GM23248 (cell line): ENCODE data around the gene FOSL1. TPM values are rescaled to one million over a fixed set of nuclear protein-coding genes. Genes with fewer than 3 reads are reported as not detected.
"Not testable (repeated sequence)": the region's sequence is repeated elsewhere in the genome, so short reads cannot be mapped to it uniquely, and the experiment has no call there.

Source experiments
- DNase-seq: peaks from one replicate; pipeline ENCODE4 v3.0.0-alpha.2; 2015
- H2AFZ ChIP-seq: fragments of 200-600 bp; sonication (generic); 2 replicates; pipeline ENCODE4 v1.6.1; 2016; ENCODE audit warnings: antibody characterized with exemption
- H3F3A ChIP-seq: fragments of 200-600 bp; sonication (generic); 2 replicates; pipeline ENCODE4 v1.6.1; 2016; ENCODE audit warnings: mild to moderate bottlenecking, antibody characterized with exemption, mixed run types; ENCODE audit not compliant: insufficient read depth
- H3K27ac ChIP-seq: fragments of 200-600 bp; sonication (generic); 2 replicates; pipeline ENCODE4 v1.5.1; 2016; ENCODE audit warnings: mild to moderate bottlenecking
- H3K27me3 ChIP-seq: fragments of 200-600 bp; sonication (generic); replicated peaks from 2 replicates; pipeline ENCODE4 v1.6.1; 2016; ENCODE audit warnings: mild to moderate bottlenecking; ENCODE audit not compliant: insufficient read depth
- H3K36me3 ChIP-seq: fragments of 200-600 bp; sonication (generic); 2 replicates; pipeline ENCODE4 v1.6.1; 2016; ENCODE audit warnings: low read depth, mild to moderate bottlenecking
- H3K4me1 ChIP-seq: fragments of 200-600 bp; sonication (generic); 2 replicates; pipeline ENCODE4 v1.6.1; 2016; ENCODE audit warnings: mild to moderate bottlenecking; ENCODE audit not compliant: insufficient read depth
- H3K4me2 ChIP-seq: fragments of 200-600 bp; sonication (generic); one replicate; pipeline ENCODE4 v1.6.1; 2016; ENCODE audit warnings: mild to moderate bottlenecking; ENCODE audit not compliant: unreplicated experiment
- H3K4me3 ChIP-seq: fragments of 200-600 bp; sonication (generic); 2 replicates; pipeline ENCODE4 v1.5.1; 2016; ENCODE audit warnings: mild to moderate bottlenecking
- H3K79me2 ChIP-seq: fragments of 200-600 bp; sonication (generic); 2 replicates; pipeline ENCODE4 v1.6.1; 2016; ENCODE audit warnings: mild to moderate bottlenecking; ENCODE audit not compliant: insufficient read depth
- H3K9ac ChIP-seq: fragments of 200-600 bp; sonication (generic); 2 replicates; pipeline ENCODE4 v1.6.1; 2016; ENCODE audit warnings: mild to moderate bottlenecking
- H3K9me2 ChIP-seq: fragments of 200-600 bp; sonication (generic); 2 replicates; pipeline ENCODE4 v1.6.1; 2016; ENCODE audit warnings: mixed run types, mild to moderate bottlenecking, moderate library complexity; ENCODE audit not compliant: insufficient read depth
- H3K9me3 ChIP-seq: fragments of 200-600 bp; sonication (generic); one replicate; pipeline ENCODE4 v1.6.1; 2017; ENCODE audit warnings: low read depth
- H4K20me1 ChIP-seq: fragments of 200-600 bp; sonication (generic); 2 replicates; pipeline ENCODE4 v1.6.0; 2016; ENCODE audit not compliant: insufficient read depth
- EZH2 ChIP-seq: fragments of 200-600 bp; sonication (generic); IDR thresholded peaks from 2 replicates; pipeline ENCODE4 v1.6.1; 2018; ENCODE audit warnings: antibody characterized with exemption, mild to moderate bottlenecking; ENCODE audit not compliant: insufficient read depth, poor library complexity, severe bottlenecking
- EZH2phosphoT487 ChIP-seq: fragments of 200-600 bp; sonication (generic); IDR thresholded peaks from 2 replicates; pipeline ENCODE4 v1.6.1; 2018; ENCODE audit warnings: antibody characterized with exemption, moderate library complexity, mild to moderate bottlenecking, low read depth; ENCODE audit not compliant: insufficient read depth
- WGBS, 2 experiments: methylation state at CpG; one replicate each; pipeline ENCODE4 v1.1.6; 2015 to 2017; ENCODE audit warnings: low lambda C conversion rate in 2 of 2, low coverage in 1 of 2; ENCODE audit errors: missing lambda C conversion rate in 2 of 2; 5-methylcytosine and 5-hydroxymethylcytosine counted together
- in situ Hi-C: fragments of 300-500 bp; cut with MboI; formaldehyde crosslinking; loops from 2 replicates; pipeline ENCODE4 v1.15.0; 2020
- polyA plus RNA-seq: library from polyadenylated mRNA; unstranded; fragments of >200 nt; fragmentation: Nextera tagmentation; extraction: Ambion mirVana; gene quantifications from 2 replicates; pipeline ENCODE4 v1.2.1, GENCODE V29; 2016
- total RNA-seq: library from RNA; depleted of rRNA; stranded (reverse); fragments of >200 nt; shearing (Covaris generic); gene quantifications from 2 replicates; pipeline ENCODE4 v1.2.3, GENCODE V29; 2014

Gene FOSL1
- total and polyA plus RNA-seq, 2 experiments from 2014 or later: 88.9 to 105 TPM

DNA sequence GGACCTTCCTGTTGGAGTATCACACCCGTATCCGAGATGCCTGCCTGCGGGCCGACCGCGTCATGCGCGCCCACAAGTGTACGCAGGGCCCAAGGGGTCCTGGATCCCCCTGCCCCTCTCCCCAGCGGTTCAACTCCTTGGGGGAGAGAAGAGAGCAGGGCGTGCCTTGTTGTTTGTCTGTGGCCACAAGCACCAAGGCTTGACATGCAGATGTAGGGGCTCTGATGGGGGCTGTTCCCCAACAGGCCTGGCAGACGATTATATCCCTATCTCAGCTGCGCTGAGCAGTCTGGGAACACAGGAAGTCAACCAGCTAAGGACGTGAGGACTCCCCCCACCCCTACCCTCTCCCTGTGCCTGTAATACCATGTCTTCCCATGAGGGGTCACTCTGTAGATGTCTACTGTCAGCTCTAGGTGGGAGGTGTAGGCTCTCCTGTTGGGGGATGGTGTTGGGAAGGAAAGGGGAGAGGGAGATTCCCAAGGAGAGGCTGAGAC lies 49.1 kb downstream of the FOSL1 start:
- Histone ChIP-seq H4K20me1 (peaks cover 14% of the 10 kb centered on the region; the same call in 1 of the 2 replicates), H3K9me3 (no peaks in the 10 kb centered on the region), H3K9me2 (no peaks in the 10 kb centered on the region), H3K9ac (no peak overlapping the region), H3K27me3 (no peaks in the 10 kb centered on the region), H2AFZ (no peak overlapping the region), H3F3A (peaks cover 51% of the 10 kb centered on the region), H3K4me3 (no peak overlapping the region), H3K4me1 (peaks cover 3% of the 10 kb centered on the region; the same call in 1 of the 2 replicates), H3K27ac (no peak overlapping the region), H3K36me3 (peaks cover 37% of the 10 kb centered on the region), H3K4me2 (no peak overlapping the region), H3K79me2 (peaks cover 34% of the 10 kb centered on the region)
- in situ Hi-C loops: no loop called here
- DNase-seq: no peak
- TF ChIP-seq EZH2phosphoT487 (no peak), EZH2 (no peak)
- 82 to 86% methylated on average over 13 to 14 of the region's 14 CpGs for WGBS, 2 experiments

GRCh38 chr11:65850217-65851082 lies 49.7 kb downstream of the FOSL1 start:
- H3K9me2 ChIP-seq: no peaks in the 10 kb centered on the region
- H3K4me3 ChIP-seq: no peak overlapping the region
- no peak for DNase-seq
- no peaks in the 10 kb centered on the region for H3K27me3 ChIP-seq
- no peaks in the 10 kb centered on the region for H3K4me1 ChIP-seq
- no peak overlapping the region for H3K9ac ChIP-seq
- H3K79me2 ChIP-seq: peaks cover 27% of the 10 kb centered on the region
- in situ Hi-C loops: no loop called here
- H3K9me3 ChIP-seq: no peaks in the 10 kb centered on the region
- H3K36me3 ChIP-seq: peaks cover 31% of the 10 kb centered on the region
- no peak for TF ChIP-seq EZH2
- no peak overlapping the region for H3K27ac ChIP-seq
- H3K4me2 ChIP-seq: no peak overlapping the region
- peaks cover 46% of the 10 kb centered on the region for H3F3A ChIP-seq
- no peak overlapping the region for H2AFZ ChIP-seq
- WGBS, 2 experiments: 61 to 66% methylated on average over 17 to 20 of the region's 20 CpGs
- H4K20me1 ChIP-seq: peaks cover 12% of the 10 kb centered on the region; the same call in 1 of the 2 replicates

DNA sequence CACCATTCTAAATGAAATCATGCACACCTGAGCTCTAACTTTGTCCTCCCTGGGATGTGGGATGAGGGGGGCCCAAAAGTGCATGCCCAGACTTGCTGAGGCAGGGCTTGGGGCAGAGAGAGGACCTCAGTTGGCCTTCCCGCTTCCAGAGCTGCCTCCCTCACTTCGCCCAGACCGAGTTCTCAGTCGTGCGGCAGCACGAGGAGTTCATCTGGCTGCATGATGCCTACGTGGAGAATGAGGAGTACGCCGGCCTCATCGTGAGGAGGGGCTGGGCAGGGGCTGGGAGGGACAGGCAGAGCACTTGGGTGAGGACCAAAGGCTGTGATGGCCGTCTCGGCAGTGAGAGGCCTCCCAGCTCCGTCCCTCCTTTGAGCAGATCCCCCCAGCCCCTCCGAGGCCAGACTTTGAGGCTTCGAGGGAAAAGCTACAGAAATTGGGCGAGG lies 50.4 kb downstream of the FOSL1 start:
- H3K9me3 ChIP-seq: no peaks in the 10 kb centered on the region
- no peaks in the 10 kb centered on the region for H3K27me3 ChIP-seq
- in situ Hi-C loops: no loop called here
- H3K27ac ChIP-seq: no peak overlapping the region
- H3K9me2 ChIP-seq: no peaks in the 10 kb centered on the region
- no peak overlapping the region for H3K4me3 ChIP-seq
- no peak overlapping the region for H3K9ac ChIP-seq
- no peaks in the 10 kb centered on the region for H3K4me1 ChIP-seq
- TF ChIP-seq EZH2phosphoT487: no peak
- WGBS, 2 experiments: 19 to 27% methylated on average over 16 of the region's 16 CpGs
- no peak overlapping the region for H3K4me2 ChIP-seq
- H4K20me1 ChIP-seq: peaks cover 12% of the 10 kb centered on the region; the same call in 1 of the 2 replicates
- no peak for DNase-seq
- H3K79me2 ChIP-seq: peaks cover 21% of the 10 kb centered on the region
- peaks cover 41% of the 10 kb centered on the region for H3F3A ChIP-seq
- no peak overlapping the region for H2AFZ ChIP-seq
- peaks cover 24% of the 10 kb centered on the region for H3K36me3 ChIP-seq

GRCh38 chr11:65849366-65849765 lies 50.8 kb downstream of the FOSL1 start:
- Histone ChIP-seq H3K27ac (no peak overlapping the region), H3K4me1 (no peaks in the 10 kb centered on the region), H3F3A (peaks cover 36% of the 10 kb centered on the region), H3K9me3 (no peaks in the 10 kb centered on the region), H3K9ac (no peak overlapping the region), H4K20me1 (peaks cover 7% of the 10 kb centered on the region; the same call in 1 of the 2 replicates), H3K9me2 (no peaks in the 10 kb centered on the region), H3K27me3 (no peaks in the 10 kb centered on the region), H3K4me2 (no peak overlapping the region), H3K36me3 (peaks cover 20% of the 10 kb centered on the region), H3K79me2 (peaks cover 16% of the 10 kb centered on the region), H3K4me3 (no peak overlapping the region), H2AFZ (no peak overlapping the region)
- WGBS, 2 experiments: 74 to 76% methylated on average over 8 of the region's 8 CpGs
- in situ Hi-C loops: no loop called here
- TF ChIP-seq EZH2 (no peak), EZH2phosphoT487 (no peak)
- no peak for DNase-seq

GRCh38 chr11:65848693-65849092 lies 51.5 kb downstream of the FOSL1 start:
- in situ Hi-C loops, H2AFZ ChIP-seq, H3K9me3 ChIP-seq, H3K9ac ChIP-seq, H3K9me2 ChIP-seq, H3K27me3 ChIP-seq, H3K79me2 ChIP-seq, H4K20me1 ChIP-seq, H3K27ac ChIP-seq, H3K4me3 ChIP-seq, H3K4me1 ChIP-seq, DNase-seq, H3K4me2 ChIP-seq: not testable (repeated sequence)
- 65 to 70% methylated on average over 7 of the region's 7 CpGs for WGBS, 2 experiments
- H3F3A ChIP-seq: peaks cover 30% of the 10 kb centered on the region
- peaks cover 13% of the 10 kb centered on the region for H3K36me3 ChIP-seq
